C4-2B (cell line): Measurements from ENCODE around the gene GPR68.

Source experiments
- CTCF ChIP-seq: fragments of 450-650 bp; conservative IDR thresholded peaks from 2 replicates; pipeline ENCODE4 v1.5.1; 2017; ENCODE audit warnings: mild to moderate bottlenecking
- ZFX ChIP-seq: fragments of 450-650 bp; IDR thresholded peaks from 2 replicates; pipeline ENCODE4 v1.6.1; 2017

- TF ChIP-seq CTCF (no peak), ZFX (no peak)
Measured at GRCh38 chr14:91265404-91265803, 20.9 kb upstream of the GPR68 start.
